ENCODE results near the gene GPR146. TPM values are rescaled to one million over a fixed set of nuclear protein-coding genes. Genes with fewer than 3 reads are reported as not detected.

Gene GPR146
- total and polyA plus RNA-seq, 2 of the 4 experiments (the other 2 are of a cell fraction), result 2.2 to 3.4 TPM

- Histone ChIP-seq H3K4me3 (ENCODE audit: insufficient read depth, low read depth, low read length) (peak overlapping the region; percentile 47), H3K14ac (replicated peaks; ENCODE audit: low read depth, low read length) (peak overlapping the region; percentile 35; the same call in 1 of the 2 replicates), H3K9me1 (ENCODE audit: insufficient read depth, low read length) (peaks cover 7% of the 10 kb centered on the region), H2AFZ (replicated peaks; ENCODE audit: low read length, poor library complexity) (peak overlapping the region; percentile 93), H3K9me3 (ENCODE audit: control insufficient read depth, insufficient read depth, low read length) (no peaks in the 10 kb centered on the region), H2BK120ac (ENCODE audit: low read depth, low read length) (peak overlapping the region; percentile 49; the same call in 1 of the 2 replicates), H2AK5ac (ENCODE audit: low read depth, low read length) (no peak overlapping the region), H4K20me1 (ENCODE audit: insufficient read depth, low read length) (peaks cover 41% of the 10 kb centered on the region), H3K4me1 (ENCODE audit: control insufficient read depth, insufficient read depth, low read length) (peaks cover 31% of the 10 kb centered on the region), H3K18ac (ENCODE audit: low read depth, low read length) (no peak overlapping the region), H2AK9ac (replicated peaks; ENCODE audit: low read depth, low read length, poor library complexity) (peak overlapping the region; percentile 74), H2BK15ac (ENCODE audit: low read depth, low read length) (no peak overlapping the region), H3K4me2 (ENCODE audit: low read depth, low read length) (peak overlapping the region; percentile 91), H3K23ac (ENCODE audit: low read depth, low read length) (peak overlapping the region; percentile 78; the same call in 1 of the 2 replicates), H3K56ac (ENCODE audit: extremely low read depth, insufficient read depth, low read length) (no peak overlapping the region), H4K5ac (ENCODE audit: low read depth, low read length) (peak overlapping the region; percentile 7; the same call in 1 of the 2 replicates), H3K27me3 (ENCODE audit: control insufficient read depth, insufficient read depth, low read length) (no peaks in the 10 kb centered on the region), H4K91ac (ENCODE audit: insufficient read depth, low read depth, low read length) (peak overlapping the region; percentile 68; the same call in 1 of the 2 replicates), H2BK5ac (ENCODE audit: low read depth, low read length, poor library complexity, severe bottlenecking) (peak overlapping the region; percentile 25), H3K79me1 (ENCODE audit: low read depth in 1 of 2, low read length in 2 of 2) (peaks cover 0 to 20% of the 10 kb centered on the region in 2 experiments; a peak in 2 of 4 replicates), H3K9ac (ENCODE audit: low read depth, low read length) (peak overlapping the region; percentile 38), H2BK20ac (ENCODE audit: low read depth, low read length) (no peak overlapping the region), H3K36me3 (ENCODE audit: control insufficient read depth, insufficient read depth, low read length) (peaks cover 1% of the 10 kb centered on the region; the same call in 1 of the 2 replicates), H3K27ac (ENCODE audit: insufficient read depth, low read length) (no peak overlapping the region; the same call in 1 of the 2 replicates), H3K4ac (ENCODE audit: low read depth, low read length) (peak overlapping the region; percentile 23; the same call in 1 of the 2 replicates), H4K8ac (ENCODE audit: low read depth in 2 of 2, low read length in 2 of 2) (peak overlapping the region; percentile 80 to 87; a peak in 3 of 4 replicates)
- no TSS peak for BruUV-seq (replicated peaks)
- in situ Hi-C loops (cut with MboI; ENCODE audit: low sequenced_read_pairs) (no loop called here), intact Hi-C loops (cut with micrococcal nuclease) (loop anchor here (1.0 to 5.0 kb wide), 3 partner anchors 36 to 89 kb away; a partner anchor contains a TSS), dilution Hi-C loops (cut with HindIII; ENCODE audit: low sequenced_read_pairs, unreplicated experiment) (no loop called here)
- TF ChIP-seq CTCF (conservative IDR thresholded peaks at IDR 0.05; ENCODE audit: low read depth, low read length) (peak; percentile 75), BHLHE40 (IDR thresholded peaks at IDR 0.05; ENCODE audit: low read depth, low read length) (peak; percentile 76), MXI1 (IDR thresholded peaks at IDR 0.05; ENCODE audit: borderline replicate concordance, low read depth, low read length) (0 out of 2 replicates have a peak, but pooled peaks have one; percentile 27), SMC3 (IDR thresholded peaks at IDR 0.05; ENCODE audit: low read depth, low read length) (0 out of 2 replicates have a peak, but pooled peaks have one; percentile 28), RAD21 (IDR thresholded peaks at IDR 0.05; ENCODE audit: low read length) (peak; percentile 49)
- TF ChIP-seq, protein P1, sequence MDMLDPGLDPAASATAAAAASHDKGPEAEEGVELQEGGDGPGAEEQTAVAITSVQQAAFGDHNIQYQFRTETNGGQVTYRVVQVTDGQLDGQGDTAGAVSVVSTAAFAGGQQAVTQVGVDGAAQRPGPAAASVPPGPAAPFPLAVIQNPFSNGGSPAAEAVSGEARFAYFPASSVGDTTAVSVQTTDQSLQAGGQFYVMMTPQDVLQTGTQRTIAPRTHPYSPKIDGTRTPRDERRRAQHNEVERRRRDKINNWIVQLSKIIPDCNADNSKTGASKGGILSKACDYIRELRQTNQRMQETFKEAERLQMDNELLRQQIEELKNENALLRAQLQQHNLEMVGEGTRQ (IDR thresholded peaks at IDR 0.05; ENCODE audit: low read depth, low read length), result no peak
- CTCF ChIA-PET, result interaction anchor here (0.7 to 1.5 kb wide), 6 partner anchors 22 to 93 kb away, joined by 3 to 6 read pairs (median 4); a partner anchor contains a TSS
- ATAC-seq (ENCODE audit: low read depth) (peak; percentile 77), DNase-seq (peak; percentile 42)
- WGBS, 2 experiments (ENCODE audit: extremely low coverage in 2 of 2, insufficient read length in 1 of 2), result 3% methylated on average over 23 of the region's 45 CpGs; no CpG with 5 or more reads in 1 of the 2 experiments
- POLR2A ChIA-PET (ENCODE audit: unreplicated experiment), result interaction anchor here (0.6 kb wide), 2 partner anchors 9 to 34 kb away, joined by 3 read pairs; no protein-coding TSS in a partner anchor
Observed at GRCh38 chr7:1086588-1087464, 42.5 kb downstream of the GPR146 start.
